Activated CD4-positive, alpha-beta T cell treated with anti-CD3 and anti-CD28 coated beads, Interleukin-2, amount 50 U/mL, for 24 hours (primary cell): ENCODE data around the gene EPB41L3.
"Not testable (repeated sequence)": the region's sequence is repeated elsewhere in the genome, so short reads cannot be mapped to it uniquely, and the experiment has no call there.

ENCODE experiments used
- DNase-seq, 2 donors: peaks; one replicate each; pipeline ENCODE4 v3.0.0-alpha.2; 2020; ENCODE audit warnings: low read depth in 1 of 2, low spot score in 1 of 2

The EPB41L3 gene

DNA sequence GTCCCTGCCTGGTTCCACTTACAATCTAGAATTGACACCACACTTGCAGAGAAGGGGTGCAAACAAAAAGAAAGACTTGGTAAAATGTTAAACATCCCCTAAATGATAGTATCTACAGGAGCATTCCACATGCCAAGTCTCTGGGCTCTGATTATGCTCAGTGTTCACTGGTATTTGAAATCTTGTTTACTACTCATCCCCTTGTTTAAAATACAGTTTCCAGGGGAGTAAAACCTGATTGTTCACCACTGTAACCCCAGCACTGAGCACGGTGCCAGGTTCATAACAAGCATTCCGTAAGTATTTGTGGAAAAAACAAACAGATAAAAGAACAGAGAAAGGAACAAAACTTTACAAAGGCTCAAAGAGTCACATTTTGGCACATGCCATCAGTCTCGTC, 11.7 kb downstream of the EPB41L3 start:
- DNase-seq, result no peak

GRCh38 chr18:5530629-5531178, 13.1 kb downstream of the EPB41L3 start:
- no peak for DNase-seq

- no peak for DNase-seq
These were observed 14.3 kb downstream of the EPB41L3 start for GRCh38 chr18:5529471-5529870.

DNA sequence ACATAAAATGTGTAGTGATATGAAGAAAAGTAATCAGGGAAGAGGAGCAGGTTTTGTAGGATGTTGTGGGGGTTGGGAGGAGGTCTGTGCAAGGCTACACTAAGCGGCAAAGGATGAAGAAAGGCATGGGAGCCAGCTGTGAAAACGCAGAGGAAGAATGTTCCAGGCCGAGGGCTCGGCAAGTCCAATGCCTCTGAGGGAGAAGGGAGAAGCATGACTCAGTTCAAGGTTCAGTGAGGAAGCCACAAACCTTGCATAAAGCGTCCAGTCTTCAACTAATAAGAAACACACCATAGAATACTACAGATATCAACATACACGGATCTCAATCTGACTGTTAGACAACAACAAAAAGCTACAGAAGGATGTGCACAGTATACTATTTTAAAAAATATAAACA, 16.2 kb downstream of the EPB41L3 start:
- DNase-seq, result no peak

DNA sequence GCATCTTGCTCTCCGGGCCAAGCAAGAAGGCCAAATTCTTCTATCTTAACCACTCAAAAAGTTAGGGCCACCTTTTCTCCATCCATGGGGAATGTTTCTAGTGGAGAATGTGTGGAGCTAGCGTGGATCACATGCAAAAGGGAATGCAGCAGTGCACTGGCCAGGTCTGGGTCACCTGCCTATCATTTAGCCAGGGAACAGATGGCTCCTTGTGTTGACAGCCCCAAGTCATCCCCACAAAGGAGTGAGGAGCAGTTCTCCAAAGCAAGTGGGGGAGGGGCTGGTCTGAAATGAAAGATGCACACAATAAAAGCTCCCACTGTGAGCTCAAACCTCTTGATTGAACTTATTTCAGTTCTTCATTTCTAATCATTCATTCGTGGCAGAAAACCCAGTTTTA, 19.1 kb downstream of the EPB41L3 start:
- no peak for DNase-seq

- no peak for DNase-seq
These were observed 22.8 kb downstream of the EPB41L3 start for GRCh38 chr18:5521000-5521399.

- no peak for DNase-seq
These were observed 23.3 kb downstream of the EPB41L3 start for GRCh38 chr18:5520464-5520863.

- no peak for DNase-seq
These were observed 24.1 kb downstream of the EPB41L3 start for GRCh38 chr18:5519448-5520298.

- no peak for DNase-seq
These were observed 24.9 kb downstream of the EPB41L3 start for GRCh38 chr18:5518899-5519371.

GRCh38 chr18:5518179-5518770, 25.5 kb downstream of the EPB41L3 start:
- no peak for DNase-seq

DNA sequence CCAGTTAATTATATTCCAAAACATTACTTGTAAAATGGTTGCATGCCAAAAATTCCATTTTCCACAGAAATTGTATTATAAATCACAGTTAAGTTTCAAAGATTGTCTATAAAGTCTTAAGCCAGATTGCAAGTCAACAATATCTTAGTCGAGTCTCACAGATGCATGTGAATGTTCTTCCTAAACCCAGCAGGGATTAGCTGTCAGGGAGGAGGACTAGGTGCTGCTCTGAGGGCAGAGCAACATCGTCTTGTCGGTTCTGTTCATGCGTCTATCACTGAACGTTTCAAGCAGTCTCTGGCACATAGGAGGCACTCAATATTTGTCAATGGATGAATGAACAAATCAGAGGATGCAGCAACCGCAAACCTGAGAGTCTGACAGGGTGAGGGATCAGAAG, 27.0 kb downstream of the EPB41L3 start:
- no peak for DNase-seq

DNA sequence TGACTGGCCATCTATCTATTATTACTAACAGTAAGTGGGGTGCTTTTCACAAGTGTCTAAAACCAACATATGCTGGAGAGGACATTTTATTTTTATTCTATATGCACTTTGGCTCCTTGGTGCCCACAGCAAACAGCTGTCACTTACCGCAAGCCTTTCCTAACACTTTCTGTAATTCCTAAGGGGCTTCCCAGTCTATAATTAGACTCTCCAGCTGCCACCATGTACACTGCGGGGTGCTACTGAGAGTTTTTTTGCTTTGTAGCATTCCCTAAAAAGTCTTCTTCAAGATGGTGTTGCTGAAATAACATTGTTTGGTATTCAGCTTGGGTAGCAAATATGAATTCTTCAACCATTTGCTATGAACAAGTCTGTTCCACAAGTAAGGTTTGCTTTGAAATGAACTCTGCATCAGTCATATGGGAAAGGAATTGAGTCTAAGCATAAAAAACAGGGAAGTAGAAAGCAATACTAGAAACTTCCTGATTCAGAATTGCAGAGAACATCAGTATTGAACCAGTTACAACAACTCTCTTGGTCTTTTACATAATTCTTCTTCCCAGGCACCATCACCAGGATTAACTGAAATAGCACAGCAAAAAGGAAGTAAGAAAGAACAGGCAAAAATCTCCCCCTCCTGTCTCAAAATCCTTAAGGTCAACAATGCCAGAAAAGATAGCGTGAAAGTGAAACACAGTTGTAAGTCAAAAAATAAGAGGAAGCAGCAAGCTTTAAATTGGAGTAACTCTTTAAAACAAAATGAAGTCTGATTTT, 28.6 kb downstream of the EPB41L3 start:
- no peak for DNase-seq

GRCh38 chr18:5513947-5514346, 29.9 kb downstream of the EPB41L3 start:
- no peak for DNase-seq

- no peak for DNase-seq
These were observed 31.6 kb downstream of the EPB41L3 start for GRCh38 chr18:5512176-5512575.

GRCh38 chr18:5511541-5511940, 32.3 kb downstream of the EPB41L3 start:
- not testable (repeated sequence) for DNase-seq

GRCh38 chr18:5510135-5510846, 33.5 kb downstream of the EPB41L3 start:
- no peak for DNase-seq

- DNase-seq, result no peak
These were observed 35.0 kb downstream of the EPB41L3 start for GRCh38 chr18:5508821-5509220.

DNA sequence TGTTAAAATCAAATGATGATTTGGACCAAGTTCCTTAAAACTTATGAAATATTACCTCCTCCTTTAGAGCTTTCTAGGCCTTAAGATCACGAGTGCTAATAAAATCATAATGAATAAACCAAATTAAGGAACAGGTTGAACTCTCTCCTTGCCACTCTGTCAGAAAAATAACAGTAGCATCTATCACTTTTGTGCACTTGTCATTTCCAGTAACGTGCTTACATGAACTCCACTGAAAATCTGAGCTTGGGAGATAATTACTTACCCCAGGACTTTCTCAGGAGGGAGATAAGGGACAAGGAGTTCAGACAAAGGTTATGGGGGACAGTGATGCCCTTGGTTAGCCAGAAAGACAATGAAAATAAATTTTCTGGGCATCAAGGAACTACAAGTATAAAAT, 36.0 kb downstream of the EPB41L3 start:
- no peak for DNase-seq

DNA sequence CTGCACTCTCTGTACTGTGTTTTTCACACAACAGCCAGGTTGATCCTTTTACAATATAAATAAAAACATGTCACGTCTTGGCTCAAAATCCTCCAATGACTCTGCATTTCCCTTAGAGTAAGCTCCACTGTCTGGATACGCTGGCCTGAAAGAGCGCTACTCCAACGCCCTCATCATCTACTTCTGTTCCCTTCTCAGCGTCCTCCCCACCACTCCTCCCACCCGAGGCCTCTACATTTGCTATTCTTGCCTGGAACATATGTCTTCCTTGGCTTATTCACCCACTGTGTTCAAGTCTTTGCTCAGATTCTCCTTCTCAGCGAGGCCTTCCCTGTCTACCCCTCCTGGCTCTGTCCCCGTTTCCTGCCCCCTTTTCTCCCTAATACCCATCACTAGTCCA, 37.6 kb downstream of the EPB41L3 start:
- no peak for DNase-seq

GRCh38 chr18:5503740-5504139, 40.1 kb downstream of the EPB41L3 start:
- DNase-seq, result no peak
